SH-SY5Y (cell line): ENCODE results near the gene TMEM266.

ENCODE experiments used
- GATA2 ChIP-seq: IDR thresholded peaks from 2 replicates; pipeline ENCODE4 v1.6.1; 2011; ENCODE audit warnings: mild to moderate bottlenecking, low read depth, low read length
- GATA3 ChIP-seq: IDR thresholded peaks from 2 replicates; pipeline ENCODE4 v1.6.1; 2011; ENCODE audit warnings: low read depth, mild to moderate bottlenecking, low read length, moderate library complexity

The TMEM266 gene

DNA sequence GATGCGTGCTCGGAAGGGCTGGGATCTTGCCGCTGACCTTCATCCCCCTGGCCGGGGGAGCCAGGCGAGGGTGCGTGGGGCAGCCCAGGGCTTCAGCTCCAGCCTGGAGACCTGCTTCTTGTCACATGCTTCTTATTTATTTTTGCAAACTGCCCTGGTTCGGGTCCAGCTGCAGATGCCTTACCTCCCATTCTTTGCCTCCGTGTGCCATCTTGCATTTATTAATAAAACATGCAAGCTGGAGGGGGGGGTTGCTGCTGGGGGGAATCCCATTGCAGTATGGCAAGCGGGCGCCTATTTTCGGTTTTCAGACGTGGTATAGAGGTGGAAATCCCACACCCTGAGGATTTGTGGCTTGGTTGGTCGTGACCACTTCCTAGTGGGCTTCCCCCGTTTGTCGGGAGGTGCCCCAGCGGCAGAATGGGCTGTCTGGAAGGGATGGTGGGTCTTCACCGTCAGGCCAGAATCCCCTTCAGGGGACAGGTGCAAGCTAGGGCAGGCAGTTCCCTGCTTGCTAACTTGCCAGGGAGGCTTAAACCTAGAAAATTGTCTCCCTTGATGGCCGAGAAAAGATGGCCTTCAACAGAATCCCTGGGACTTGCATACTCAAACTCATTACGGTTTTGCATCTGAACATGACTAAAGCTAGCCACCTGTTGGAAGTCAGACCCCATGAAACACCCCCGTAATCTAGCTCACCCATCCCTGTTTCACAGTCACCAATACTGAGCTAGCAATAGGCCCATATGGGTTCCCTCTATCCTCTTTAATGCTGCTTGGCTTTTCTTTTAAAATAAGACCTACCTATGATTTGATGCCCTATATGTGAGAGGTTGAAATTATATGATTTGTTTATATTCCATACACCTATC is 569 bp downstream of the TMEM266 start:
- TF ChIP-seq GATA2 (no peak), GATA3 (no peak)

- TF ChIP-seq GATA2 = no peak
- no peak for TF ChIP-seq GATA3
Observed at GRCh38 chr15:76061700-76062099, 1.9 kb downstream of the TMEM266 start.

DNA sequence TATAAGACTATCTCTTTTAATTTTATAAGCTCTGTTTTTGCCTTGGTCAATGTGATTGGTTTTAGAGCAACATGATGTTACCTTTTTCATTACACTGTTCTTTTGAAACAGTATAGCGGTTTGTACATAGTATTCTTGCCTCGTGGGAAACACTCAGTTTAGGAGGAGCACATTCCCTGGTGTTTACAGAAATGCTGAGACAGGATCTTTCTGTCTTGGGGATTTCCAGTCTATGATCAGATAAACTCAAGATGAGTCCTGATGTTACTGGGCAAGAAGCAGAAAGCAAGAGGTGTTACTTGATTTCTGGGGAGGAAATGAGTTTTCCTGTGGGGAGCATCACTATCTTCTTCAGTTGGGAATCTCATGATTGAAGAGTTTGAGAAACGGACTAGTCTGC is 2.5 kb downstream of the TMEM266 start:
- TF ChIP-seq GATA2 = no peak
- TF ChIP-seq GATA3 = no peak

DNA sequence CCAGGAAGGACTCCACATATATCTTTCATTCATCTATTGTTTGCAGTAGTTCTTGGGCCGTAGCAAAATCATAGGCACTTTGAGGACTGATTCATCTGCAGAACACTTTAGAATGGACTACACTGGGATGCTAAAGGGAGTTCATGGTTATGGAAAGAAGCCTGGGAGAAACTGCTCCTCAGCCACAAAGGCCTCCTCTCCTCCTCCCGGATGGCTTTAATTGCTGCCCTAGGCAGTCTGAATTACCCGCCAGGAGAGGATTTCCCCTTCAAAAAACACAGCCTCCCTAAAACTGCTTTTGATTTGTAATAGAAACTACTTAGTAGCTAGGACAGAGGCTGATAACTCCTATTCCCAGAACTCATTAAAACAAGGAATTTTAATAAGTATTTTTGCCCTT is 4.6 kb downstream of the TMEM266 start:
- TF ChIP-seq GATA3 (no peak), GATA2 (no peak)

- TF ChIP-seq GATA2 (no peak), GATA3 (no peak)
Observed at GRCh38 chr15:76065245-76065644, 5.5 kb downstream of the TMEM266 start.

- TF ChIP-seq GATA2 (no peak), GATA3 (no peak)
Observed at GRCh38 chr15:76065793-76066192, 6.0 kb downstream of the TMEM266 start.

- TF ChIP-seq GATA3 = no peak
Observed at GRCh38 chr15:76070192-76070591, 10.4 kb downstream of the TMEM266 start.

GRCh38 chr15:76070921-76071635 is 11.3 kb downstream of the TMEM266 start:
- TF ChIP-seq GATA2 (no peak), GATA3 (no peak)

- no peak for TF ChIP-seq GATA2
- no peak for TF ChIP-seq GATA3
Observed at GRCh38 chr15:76071806-76072205, 12.0 kb downstream of the TMEM266 start.

- TF ChIP-seq GATA2 (no peak), GATA3 (no peak)
Observed at GRCh38 chr15:76073554-76073953, 13.8 kb downstream of the TMEM266 start.

DNA sequence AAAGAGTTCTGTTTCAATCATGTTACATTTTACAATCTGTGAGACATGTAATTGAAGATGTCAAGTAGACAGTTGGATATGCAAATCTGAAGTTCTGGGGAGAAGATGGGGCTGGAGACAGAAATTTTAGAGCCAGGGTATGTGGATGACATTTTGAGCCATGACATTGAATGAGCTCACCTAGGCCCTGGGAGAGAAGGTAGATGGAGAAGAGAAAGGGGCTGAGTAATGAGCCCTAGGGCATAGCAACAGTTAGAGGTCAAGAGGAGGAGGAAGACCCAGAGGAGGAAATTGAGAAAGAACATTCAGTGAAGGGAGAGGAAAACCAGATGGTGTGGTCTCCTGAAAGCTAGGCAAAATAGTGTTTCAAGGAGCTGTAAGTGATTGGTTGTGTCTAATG is 15.3 kb downstream of the TMEM266 start:
- TF ChIP-seq GATA2 (no peak), GATA3 (no peak)

- TF ChIP-seq GATA3 = no peak
- TF ChIP-seq GATA2 = no peak
Observed at GRCh38 chr15:76078285-76078877, 18.6 kb downstream of the TMEM266 start.

- no peak for TF ChIP-seq GATA3
- no peak for TF ChIP-seq GATA2
Observed at GRCh38 chr15:76084256-76084655, 24.5 kb downstream of the TMEM266 start.

- TF ChIP-seq GATA2 (no peak), GATA3 (no peak)
Observed at GRCh38 chr15:76098685-76099084, 38.9 kb downstream of the TMEM266 start.

DNA sequence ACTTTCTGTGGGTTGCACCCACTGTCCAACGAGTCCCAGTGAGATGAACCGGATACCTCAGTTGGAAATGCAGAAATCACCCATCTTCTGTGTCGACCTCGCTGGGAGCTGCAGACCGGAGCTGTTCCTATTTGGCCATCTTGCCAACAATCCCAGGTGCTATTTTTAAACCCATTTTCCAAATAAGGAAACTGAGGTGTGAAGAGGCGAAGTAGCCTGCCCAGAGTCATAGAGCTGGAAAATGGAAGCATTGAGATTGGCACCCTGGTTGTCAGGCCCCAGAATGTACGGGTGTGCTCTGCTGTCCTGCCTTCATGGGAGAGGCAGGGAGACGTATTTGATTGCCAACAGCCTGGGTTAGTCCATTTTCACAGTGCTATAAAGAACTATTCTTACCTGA is 39.6 kb downstream of the TMEM266 start:
- TF ChIP-seq GATA2 (no peak), GATA3 (no peak)

DNA sequence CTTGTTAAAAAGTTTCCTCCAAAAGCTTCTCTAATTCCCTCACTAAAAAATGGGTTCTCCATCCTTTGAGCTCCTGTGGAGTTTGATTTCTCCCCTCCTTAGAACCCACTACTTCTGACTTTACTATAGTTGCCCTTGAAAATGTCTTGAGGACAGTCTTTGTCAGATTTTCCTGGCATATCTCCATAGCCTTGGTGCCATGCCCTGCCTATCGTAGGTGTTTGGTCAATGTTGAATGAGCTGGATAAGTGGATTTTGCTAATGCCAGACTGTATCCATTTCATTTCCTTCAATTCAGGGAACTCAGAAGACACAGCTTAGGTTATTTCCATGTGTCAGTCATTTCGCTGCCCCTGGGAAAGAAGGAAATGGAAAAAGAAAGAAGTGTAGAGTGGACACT is 40.6 kb downstream of the TMEM266 start:
- no peak for TF ChIP-seq GATA2
- no peak for TF ChIP-seq GATA3
